Parathyroid adenoma (tissue), 2 donors: ENCODE results near the gene CTDSPL.

Experiments used
- H2AFZ ChIP-seq: fragments of 300-600 bp; sonication (generic); one replicate; pipeline ENCODE4 v1.7.0; 2017; ENCODE audit warnings: antibody characterized with exemption, mild to moderate bottlenecking
- H3K27ac ChIP-seq: fragments of 300-600 bp; sonication (generic); one replicate; pipeline ENCODE4 v1.7.0; 2017
- H3K27me3 ChIP-seq: fragments of 300-600 bp; sonication (generic); one replicate; pipeline ENCODE4 v1.7.0; 2017; ENCODE audit warnings: low read length; ENCODE audit not compliant: control insufficient read depth, insufficient read depth
- H3K36me3 ChIP-seq: fragments of 300-600 bp; sonication (generic); one replicate; pipeline ENCODE4 v1.7.0; 2017; ENCODE audit warnings: low read length; ENCODE audit not compliant: control insufficient read depth, insufficient read depth
- H3K4me1 ChIP-seq: fragments of 300-600 bp; sonication (generic); one replicate; pipeline ENCODE4 v1.7.0; 2017; ENCODE audit warnings: control low read depth
- H3K4me2 ChIP-seq: fragments of 300-600 bp; sonication (generic); one replicate; pipeline ENCODE4 v1.7.0; 2017; ENCODE audit warnings: low read length
- H3K4me3 ChIP-seq: fragments of 300-600 bp; sonication (generic); one replicate; pipeline ENCODE4 v1.7.0; 2017; ENCODE audit warnings: low read depth, low read length
- H3K79me2 ChIP-seq: fragments of 300-600 bp; sonication (generic); one replicate; pipeline ENCODE4 v1.7.0; 2017; ENCODE audit warnings: control low read depth
- H3K9ac ChIP-seq: fragments of 300-600 bp; sonication (generic); one replicate; pipeline ENCODE4 v1.7.0; 2017; ENCODE audit warnings: mild to moderate bottlenecking
- H3K9me3 ChIP-seq: fragments of 300-600 bp; sonication (generic); one replicate; pipeline ENCODE4 v1.7.0; 2017; ENCODE audit warnings: low read length; ENCODE audit not compliant: control insufficient read depth
- CTCF ChIP-seq: fragments of 300-600 bp; sonication (generic); IDR thresholded peaks from one replicate; pipeline ENCODE4 v1.7.0; 2017; ENCODE audit warnings: antibody characterized with exemption, mild to moderate bottlenecking
- donor health status: primary hyperparathyroidism.

Gene CTDSPL

GRCh38 chr3:37926611-37927010 is 64.9 kb downstream of the CTDSPL start:
- peaks cover 20% of the 10 kb centered on the region for H3K79me2 ChIP-seq
- no peak for TF ChIP-seq CTCF
- H3K4me2 ChIP-seq = no peak overlapping the region
- no peaks in the 10 kb centered on the region for H3K9me3 ChIP-seq
- no peak overlapping the region for H2AFZ ChIP-seq
- H3K27ac ChIP-seq = no peak overlapping the region
- H3K36me3 ChIP-seq = no peaks in the 10 kb centered on the region
- peaks cover 6% of the 10 kb centered on the region for H3K4me1 ChIP-seq
- no peaks in the 10 kb centered on the region for H3K27me3 ChIP-seq
- H3K4me3 ChIP-seq = no peak overlapping the region
- H3K9ac ChIP-seq = no peak overlapping the region

GRCh38 chr3:37930495-37930894 is 68.8 kb downstream of the CTDSPL start:
- Histone ChIP-seq H3K4me1 (no peaks in the 10 kb centered on the region), H3K27ac (no peak overlapping the region), H2AFZ (no peak overlapping the region), H3K36me3 (no peaks in the 10 kb centered on the region), H3K9me3 (no peaks in the 10 kb centered on the region), H3K9ac (no peak overlapping the region), H3K4me2 (no peak overlapping the region), H3K27me3 (no peaks in the 10 kb centered on the region), H3K79me2 (peaks cover 44% of the 10 kb centered on the region), H3K4me3 (no peak overlapping the region)
- no peak for TF ChIP-seq CTCF

- Histone ChIP-seq H3K4me2 (no peak overlapping the region), H3K4me1 (no peaks in the 10 kb centered on the region), H3K9me3 (no peaks in the 10 kb centered on the region), H3K9ac (no peak overlapping the region), H3K4me3 (no peak overlapping the region), H3K27me3 (no peaks in the 10 kb centered on the region), H3K27ac (no peak overlapping the region), H2AFZ (no peak overlapping the region), H3K79me2 (peaks cover 48% of the 10 kb centered on the region), H3K36me3 (no peaks in the 10 kb centered on the region)
- TF ChIP-seq CTCF = no peak
Observed at GRCh38 chr3:37932505-37932904, 70.8 kb downstream of the CTDSPL start.

DNA sequence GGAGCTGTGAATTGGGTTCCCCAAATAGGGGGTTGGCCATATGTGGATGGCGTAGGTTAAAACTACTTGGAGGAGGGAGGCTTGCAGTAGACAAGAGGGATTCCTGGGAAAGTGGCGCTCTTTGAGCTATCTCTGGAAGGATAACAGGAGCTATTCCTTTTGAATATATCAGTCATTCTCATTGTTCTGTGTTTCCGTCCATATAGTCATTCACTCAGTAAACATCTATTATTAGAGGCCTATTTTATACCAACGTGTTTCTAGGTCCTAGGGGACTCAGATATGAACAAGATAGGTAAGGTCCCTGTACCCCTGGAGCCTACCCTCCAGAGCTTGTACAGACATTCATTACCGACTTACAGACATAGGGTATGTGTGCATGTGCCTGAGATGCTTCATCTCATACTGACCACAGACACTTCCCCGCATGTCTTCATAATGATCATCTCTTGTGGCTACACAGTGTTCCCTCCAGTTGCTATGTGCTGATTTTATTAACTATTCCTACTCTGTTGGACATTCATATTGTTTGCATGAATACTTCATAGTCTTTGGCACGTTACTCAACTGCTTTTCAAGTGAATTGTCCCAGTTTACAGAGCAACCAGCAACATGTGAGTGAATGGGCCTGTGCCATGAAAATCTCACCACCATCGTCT is 73.1 kb downstream of the CTDSPL start:
- no peaks in the 10 kb centered on the region for H3K4me1 ChIP-seq
- H2AFZ ChIP-seq = no peak overlapping the region
- no peak overlapping the region for H3K27ac ChIP-seq
- no peaks in the 10 kb centered on the region for H3K9me3 ChIP-seq
- TF ChIP-seq CTCF = no peak
- no peaks in the 10 kb centered on the region for H3K36me3 ChIP-seq
- peaks cover 29% of the 10 kb centered on the region for H3K79me2 ChIP-seq
- no peak overlapping the region for H3K4me2 ChIP-seq
- no peaks in the 10 kb centered on the region for H3K27me3 ChIP-seq
- no peak overlapping the region for H3K9ac ChIP-seq
- H3K4me3 ChIP-seq = no peak overlapping the region

- Histone ChIP-seq H3K36me3 (no peaks in the 10 kb centered on the region), H3K27me3 (no peaks in the 10 kb centered on the region), H3K27ac (peak overlapping the region; percentile 26), H3K4me2 (no peak overlapping the region), H3K9me3 (no peaks in the 10 kb centered on the region), H3K4me1 (no peaks in the 10 kb centered on the region), H3K79me2 (peaks cover 28% of the 10 kb centered on the region), H3K4me3 (no peak overlapping the region), H3K9ac (no peak overlapping the region), H2AFZ (no peak overlapping the region)
- no peak for TF ChIP-seq CTCF
Observed at GRCh38 chr3:37935290-37935668, 73.6 kb downstream of the CTDSPL start.
